Renal cortex interstitium (tissue), 11 donors: ENCODE results near the gene SPATA12. TPM values are rescaled to one million over a fixed set of nuclear protein-coding genes. Genes with fewer than 3 reads are reported as not detected.
"Not testable (repeated sequence)": the region's sequence is repeated elsewhere in the genome, so short reads cannot be mapped to it uniquely, and the experiment has no call there.

Experiments used
- DNase-seq, 11 donors: peaks; one replicate each; pipeline ENCODE4 v3.0.0-alpha.2; 2013; ENCODE audit warnings: low read depth in 9 of 11, low spot score in 4 of 11; ENCODE audit errors: extremely low read depth in 1 of 11
- polyA plus RNA-seq, 3 donors: library from polyadenylated mRNA; unstranded; fragments of 120-200 nt; gene quantifications; one replicate each; pipeline ENCODE4 v1.2.1, GENCODE V29; 2013; ENCODE audit not compliant: insufficient read length in 3 of 3

Gene SPATA12
- polyA plus RNA-seq, 3 donors = 0.04 to 0.12 (median 0.12) TPM

- no peak for DNase-seq
Measured at GRCh38 chr3:57077630-57078343, 17.3 kb downstream of the SPATA12 start.

GRCh38 chr3:57078344-57078634 lies 17.8 kb downstream of the SPATA12 start:
- DNase-seq = peak in 6 of 11 donors; percentile 26 to 52 (median 38)

- DNase-seq = peak in 7 of 11 donors; percentile 29 to 62 (median 57)
Measured at GRCh38 chr3:57078635-57079473, 18.4 kb downstream of the SPATA12 start.

- no peak for DNase-seq
Measured at GRCh38 chr3:57079474-57079831, 19.0 kb downstream of the SPATA12 start.

GRCh38 chr3:57080171-57080570 lies 19.7 kb downstream of the SPATA12 start:
- DNase-seq = no peak

- DNase-seq = no peak
Measured at GRCh38 chr3:57081173-57081572, 20.7 kb downstream of the SPATA12 start.

GRCh38 chr3:57082481-57082880 lies 22.0 kb downstream of the SPATA12 start:
- no peak for DNase-seq

- DNase-seq = not testable (repeated sequence)
Measured at GRCh38 chr3:57083266-57083995, 23.0 kb downstream of the SPATA12 start.

GRCh38 chr3:57085211-57085610 lies 24.7 kb downstream of the SPATA12 start:
- no peak for DNase-seq

- no peak for DNase-seq
Measured at GRCh38 chr3:57086201-57086600, 25.7 kb downstream of the SPATA12 start.

GRCh38 chr3:57087361-57088092 lies 27.1 kb downstream of the SPATA12 start:
- DNase-seq = no peak

GRCh38 chr3:57088503-57088902 lies 28.0 kb downstream of the SPATA12 start:
- no peak for DNase-seq

GRCh38 chr3:57089043-57089442 lies 28.6 kb downstream of the SPATA12 start:
- DNase-seq = no peak

- DNase-seq = peak in 1 of 11 donors; percentile 39
Measured at GRCh38 chr3:57091521-57092273, 31.2 kb downstream of the SPATA12 start.

- DNase-seq = no peak
Measured at GRCh38 chr3:57093489-57093888, 33.0 kb downstream of the SPATA12 start.

GRCh38 chr3:57093971-57094535 lies 33.6 kb downstream of the SPATA12 start:
- DNase-seq = no peak

GRCh38 chr3:57094575-57094974 lies 34.1 kb downstream of the SPATA12 start:
- DNase-seq = no peak

- no peak for DNase-seq
Measured at GRCh38 chr3:57095363-57095762, 34.9 kb downstream of the SPATA12 start.
